ENCODE results near the gene RASGRF2.

DNA sequence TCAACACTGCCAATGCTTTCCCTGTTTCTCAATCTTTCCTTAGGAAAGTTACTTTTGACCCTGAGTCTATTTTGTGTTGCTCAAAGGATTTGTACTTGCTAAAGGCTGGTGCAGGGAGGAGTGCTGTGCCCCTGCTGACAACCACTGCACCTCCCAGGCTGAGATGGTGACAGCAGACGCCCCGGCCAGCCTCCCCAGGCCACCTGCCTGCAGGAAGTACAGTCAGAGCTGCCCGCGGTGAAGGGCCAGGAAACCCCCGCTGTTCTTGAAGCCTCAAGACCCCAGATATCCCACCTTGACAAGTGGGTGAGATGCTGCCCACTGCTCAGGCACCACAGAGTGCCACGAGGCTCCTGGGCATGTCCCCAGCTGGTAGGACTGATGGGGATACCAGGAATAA, 228.8 kb downstream of the RASGRF2 start:
- TF ChIP-seq, protein P1, sequence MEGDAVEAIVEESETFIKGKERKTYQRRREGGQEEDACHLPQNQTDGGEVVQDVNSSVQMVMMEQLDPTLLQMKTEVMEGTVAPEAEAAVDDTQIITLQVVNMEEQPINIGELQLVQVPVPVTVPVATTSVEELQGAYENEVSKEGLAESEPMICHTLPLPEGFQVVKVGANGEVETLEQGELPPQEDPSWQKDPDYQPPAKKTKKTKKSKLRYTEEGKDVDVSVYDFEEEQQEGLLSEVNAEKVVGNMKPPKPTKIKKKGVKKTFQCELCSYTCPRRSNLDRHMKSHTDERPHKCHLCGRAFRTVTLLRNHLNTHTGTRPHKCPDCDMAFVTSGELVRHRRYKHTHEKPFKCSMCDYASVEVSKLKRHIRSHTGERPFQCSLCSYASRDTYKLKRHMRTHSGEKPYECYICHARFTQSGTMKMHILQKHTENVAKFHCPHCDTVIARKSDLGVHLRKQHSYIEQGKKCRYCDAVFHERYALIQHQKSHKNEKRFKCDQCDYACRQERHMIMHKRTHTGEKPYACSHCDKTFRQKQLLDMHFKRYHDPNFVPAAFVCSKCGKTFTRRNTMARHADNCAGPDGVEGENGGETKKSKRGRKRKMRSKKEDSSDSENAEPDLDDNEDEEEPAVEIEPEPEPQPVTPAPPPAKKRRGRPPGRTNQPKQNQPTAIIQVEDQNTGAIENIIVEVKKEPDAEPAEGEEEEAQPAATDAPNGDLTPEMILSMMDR (IDR thresholded peaks at IDR 0.05; ENCODE audit: low read depth, low read length, poor library complexity, severe bottlenecking): no peak
- TF ChIP-seq EZH2phosphoT487 (IDR thresholded peaks at IDR 0.05; ENCODE audit: borderline replicate concordance, low read length): no peak
